Hepatocyte (in vitro differentiated cells): ENCODE data around the gene PTPN14. TPM values are rescaled to one million over a fixed set of nuclear protein-coding genes. Genes with fewer than 3 reads are reported as not detected.
A peak's percentile ranks its signal among the peaks of the same experiment; 100 is the strongest.

Experiments
- DNase-seq: peaks from one replicate; pipeline ENCODE4 v3.0.0-alpha.2; 2016; ENCODE audit warnings: low spot score
- H2AFZ ChIP-seq: fragments of 200-600 bp; sonication (generic); 2 replicates; pipeline ENCODE4 v1.6.0; 2016; ENCODE audit warnings: antibody characterized with exemption, mild to moderate bottlenecking
- H3K27ac ChIP-seq: fragments of 200-600 bp; sonication (generic); 2 replicates; pipeline ENCODE4 v1.5.1; 2016; ENCODE audit warnings: mild to moderate bottlenecking
- H3K27me3 ChIP-seq: fragments of 200-600 bp; sonication (generic); 2 replicates; pipeline ENCODE4 v1.6.1; 2016
- H3K36me3 ChIP-seq: fragments of 200-600 bp; sonication (generic); replicated peaks from 2 replicates; pipeline ENCODE4 v1.5.1; 2016; ENCODE audit warnings: low read depth; ENCODE audit not compliant: insufficient read depth
- H3K4me1 ChIP-seq: fragments of 200-600 bp; sonication (generic); 2 replicates; pipeline ENCODE4 v1.5.1; 2016; ENCODE audit warnings: mild to moderate bottlenecking, moderate library complexity; ENCODE audit not compliant: insufficient read depth
- H3K4me2 ChIP-seq: fragments of 200-600 bp; sonication (generic); 2 replicates; pipeline ENCODE4 v1.6.0; 2016
- H3K4me3 ChIP-seq: fragments of 200-600 bp; sonication (generic); 2 replicates; pipeline ENCODE4 v1.5.1; 2016; ENCODE audit warnings: mild to moderate bottlenecking
- H3K79me2 ChIP-seq: fragments of 200-600 bp; sonication (generic); 2 replicates; pipeline ENCODE4 v1.6.0; 2017; ENCODE audit warnings: mild to moderate bottlenecking
- H3K9me2 ChIP-seq: fragments of 200-600 bp; sonication (generic); replicated peaks from 2 replicates; pipeline ENCODE4 v1.6.0; 2017; ENCODE audit warnings: mild to moderate bottlenecking; ENCODE audit not compliant: insufficient read depth
- H3K9me3 ChIP-seq: fragments of 200-600 bp; sonication (generic); 2 replicates; pipeline ENCODE4 v1.5.1; 2016; ENCODE audit warnings: low read depth, mild to moderate bottlenecking
- H4K20me1 ChIP-seq: fragments of 200-600 bp; sonication (generic); 2 replicates; pipeline ENCODE4 v1.6.0; 2016; ENCODE audit warnings: mild to moderate bottlenecking; ENCODE audit not compliant: insufficient read depth, poor library complexity, severe bottlenecking
- EZH2 ChIP-seq: fragments of 200-600 bp; sonication (generic); IDR thresholded peaks from 2 replicates; pipeline ENCODE4 v1.6.1; 2016; ENCODE audit warnings: antibody characterized with exemption, mild to moderate bottlenecking, borderline replicate concordance
- EZH2phosphoT487 ChIP-seq: fragments of 200-600 bp; sonication (generic); IDR thresholded peaks from one replicate; pipeline ENCODE4 v1.6.1; 2018; ENCODE audit warnings: antibody characterized with exemption, mild to moderate bottlenecking, low read depth, moderate library complexity; ENCODE audit not compliant: unreplicated experiment, severe bottlenecking
- WGBS: methylation state at CpG from one replicate; pipeline ENCODE4 v1.1.6; 2016; ENCODE audit warnings: low lambda C conversion rate; ENCODE audit errors: missing lambda C conversion rate; 5-methylcytosine and 5-hydroxymethylcytosine counted together
- polyA plus RNA-seq: library from polyadenylated mRNA; unstranded; fragments of >200 nt; fragmentation: Nextera tagmentation; extraction: Ambion mirVana; gene quantifications from 2 replicates; pipeline ENCODE4 v1.2.1, GENCODE V29; 2016
- total RNA-seq: library from RNA; depleted of rRNA; stranded (reverse); fragments of >200 nt; gene quantifications from 2 replicates; pipeline ENCODE4 v1.2.3, GENCODE V29; 2014
- TF ChIP-seq, protein P1 (sequence below): fragments of 200-600 bp; sonication (generic); IDR thresholded peaks from 2 replicates; pipeline ENCODE4 v1.5.1; 2016; ENCODE audit warnings: antibody characterized with exemption, mild to moderate bottlenecking; ENCODE audit not compliant: poor library complexity

The PTPN14 gene
- total and polyA plus RNA-seq, 2 experiments from 2014 or later: 9.5 to 21.7 TPM

DNA sequence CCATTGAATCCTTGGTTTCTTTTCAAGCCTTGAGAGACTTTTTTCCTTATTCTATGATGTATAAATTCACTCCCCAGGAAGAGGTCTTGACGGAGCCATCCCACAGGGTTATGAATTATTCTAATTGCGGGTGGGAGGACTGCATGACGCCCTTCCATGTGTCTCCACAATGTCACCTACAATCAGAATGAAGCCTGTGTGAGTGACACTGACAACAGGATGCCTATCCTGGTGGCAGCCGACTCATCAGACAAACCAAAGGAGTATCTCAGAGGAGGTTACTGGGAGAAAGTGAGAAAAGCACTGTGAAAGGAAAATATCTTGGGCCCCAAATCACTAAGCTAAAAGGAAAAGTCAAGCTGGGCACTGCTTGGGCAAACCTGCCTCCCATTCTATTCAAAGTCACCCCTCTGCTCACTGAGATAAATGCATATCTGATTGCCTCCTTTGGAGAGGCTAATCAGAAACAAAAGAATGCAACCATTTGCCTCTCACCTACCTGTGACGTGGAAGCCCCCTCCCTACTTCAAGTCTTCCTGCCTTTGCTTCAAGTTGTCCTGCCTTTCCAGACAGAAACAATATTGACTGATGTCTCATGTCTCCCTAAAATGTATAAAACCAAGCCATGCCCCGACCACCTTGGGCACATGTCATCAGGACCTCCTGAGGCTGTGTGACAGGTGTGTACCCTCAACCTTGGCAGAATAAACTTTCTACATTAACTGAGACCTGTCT, 172.0 kb downstream of the PTPN14 start:
- no peaks in the 10 kb centered on the region for H3K9me2 ChIP-seq
- peaks cover 10% of the 10 kb centered on the region for H3K4me1 ChIP-seq
- no peak overlapping the region for H2AFZ ChIP-seq
- no peaks in the 10 kb centered on the region for H3K79me2 ChIP-seq
- no peak for TF ChIP-seq EZH2phosphoT487
- no peak for TF ChIP-seq EZH2
- TF ChIP-seq, protein P1, sequence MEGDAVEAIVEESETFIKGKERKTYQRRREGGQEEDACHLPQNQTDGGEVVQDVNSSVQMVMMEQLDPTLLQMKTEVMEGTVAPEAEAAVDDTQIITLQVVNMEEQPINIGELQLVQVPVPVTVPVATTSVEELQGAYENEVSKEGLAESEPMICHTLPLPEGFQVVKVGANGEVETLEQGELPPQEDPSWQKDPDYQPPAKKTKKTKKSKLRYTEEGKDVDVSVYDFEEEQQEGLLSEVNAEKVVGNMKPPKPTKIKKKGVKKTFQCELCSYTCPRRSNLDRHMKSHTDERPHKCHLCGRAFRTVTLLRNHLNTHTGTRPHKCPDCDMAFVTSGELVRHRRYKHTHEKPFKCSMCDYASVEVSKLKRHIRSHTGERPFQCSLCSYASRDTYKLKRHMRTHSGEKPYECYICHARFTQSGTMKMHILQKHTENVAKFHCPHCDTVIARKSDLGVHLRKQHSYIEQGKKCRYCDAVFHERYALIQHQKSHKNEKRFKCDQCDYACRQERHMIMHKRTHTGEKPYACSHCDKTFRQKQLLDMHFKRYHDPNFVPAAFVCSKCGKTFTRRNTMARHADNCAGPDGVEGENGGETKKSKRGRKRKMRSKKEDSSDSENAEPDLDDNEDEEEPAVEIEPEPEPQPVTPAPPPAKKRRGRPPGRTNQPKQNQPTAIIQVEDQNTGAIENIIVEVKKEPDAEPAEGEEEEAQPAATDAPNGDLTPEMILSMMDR: no peak
- no peak overlapping the region for H3K4me2 ChIP-seq
- no peak for DNase-seq
- no peak overlapping the region for H3K27ac ChIP-seq
- 80% methylated on average over 6 of the region's 6 CpGs for WGBS
- no peaks in the 10 kb centered on the region for H4K20me1 ChIP-seq
- peaks cover 5% of the 10 kb centered on the region for H3K36me3 ChIP-seq
- H3K27me3 ChIP-seq: no peaks in the 10 kb centered on the region
- H3K4me3 ChIP-seq: no peak overlapping the region
- H3K9me3 ChIP-seq: no peaks in the 10 kb centered on the region

DNA sequence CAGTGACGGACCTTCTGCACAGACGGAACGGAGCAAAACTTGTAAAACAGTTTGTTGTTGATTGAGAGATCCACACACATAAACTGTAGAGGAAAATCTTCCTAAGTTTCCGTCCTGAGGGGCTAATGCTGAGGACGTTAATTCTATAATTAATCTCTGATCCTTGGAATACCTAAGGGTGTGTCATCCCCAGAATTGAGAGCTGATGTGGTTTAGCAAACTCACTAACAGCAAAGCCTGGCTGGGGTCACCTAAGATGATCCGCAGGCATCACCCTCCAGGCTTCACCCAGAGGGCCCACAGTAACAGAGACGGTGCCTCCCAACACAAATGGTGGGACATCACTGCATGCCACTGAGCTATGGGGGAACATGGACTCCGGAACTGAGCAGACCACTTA, 172.9 kb downstream of the PTPN14 start:
- Histone ChIP-seq H3K4me3 (no peak overlapping the region), H3K4me1 (peaks cover 10% of the 10 kb centered on the region), H3K9me2 (no peaks in the 10 kb centered on the region), H3K4me2 (no peak overlapping the region), H3K36me3 (peaks cover 5% of the 10 kb centered on the region), H2AFZ (no peak overlapping the region), H3K79me2 (no peaks in the 10 kb centered on the region), H3K27ac (no peak overlapping the region), H4K20me1 (no peaks in the 10 kb centered on the region), H3K9me3 (no peaks in the 10 kb centered on the region), H3K27me3 (no peaks in the 10 kb centered on the region)
- WGBS: 72% methylated on average over 8 of the region's 8 CpGs
- DNase-seq: no peak
- TF ChIP-seq, protein P1: no peak
- TF ChIP-seq EZH2phosphoT487 (no peak), EZH2 (no peak)

DNA sequence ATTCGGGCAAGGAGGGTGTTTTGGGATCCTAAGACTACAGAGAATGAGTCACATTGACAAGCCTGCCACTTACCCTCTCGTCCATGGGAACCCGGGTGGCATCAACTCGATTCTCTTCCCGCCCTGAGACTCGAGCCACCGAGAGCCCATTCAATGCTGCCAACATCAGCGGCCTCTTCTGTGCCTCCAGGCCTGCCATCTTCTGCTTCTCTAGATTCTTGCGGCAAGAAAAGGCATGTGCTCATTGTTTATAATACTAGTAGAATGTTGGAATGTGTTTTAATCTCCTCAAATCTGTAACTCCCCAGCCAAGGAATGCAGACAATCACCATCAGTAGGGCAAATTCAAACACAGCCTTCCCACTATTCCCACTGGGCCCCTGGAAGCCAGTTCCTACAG, 173.5 kb downstream of the PTPN14 start:
- TF ChIP-seq, protein P1: no peak
- no peak for TF ChIP-seq EZH2phosphoT487
- TF ChIP-seq EZH2: no peak
- DNase-seq: no peak
- Histone ChIP-seq H3K4me1 (peaks cover 10% of the 10 kb centered on the region), H3K36me3 (peaks cover 5% of the 10 kb centered on the region), H3K79me2 (no peaks in the 10 kb centered on the region), H3K4me3 (no peak overlapping the region), H3K27ac (no peak overlapping the region), H3K9me3 (no peaks in the 10 kb centered on the region), H4K20me1 (no peaks in the 10 kb centered on the region), H3K9me2 (no peaks in the 10 kb centered on the region), H3K4me2 (peak overlapping the region; percentile 3), H3K27me3 (no peaks in the 10 kb centered on the region), H2AFZ (no peak overlapping the region)
- 72% methylated on average over 9 of the region's 9 CpGs for WGBS
